Measurements from ENCODE around the gene ZFPM1.

DNA sequence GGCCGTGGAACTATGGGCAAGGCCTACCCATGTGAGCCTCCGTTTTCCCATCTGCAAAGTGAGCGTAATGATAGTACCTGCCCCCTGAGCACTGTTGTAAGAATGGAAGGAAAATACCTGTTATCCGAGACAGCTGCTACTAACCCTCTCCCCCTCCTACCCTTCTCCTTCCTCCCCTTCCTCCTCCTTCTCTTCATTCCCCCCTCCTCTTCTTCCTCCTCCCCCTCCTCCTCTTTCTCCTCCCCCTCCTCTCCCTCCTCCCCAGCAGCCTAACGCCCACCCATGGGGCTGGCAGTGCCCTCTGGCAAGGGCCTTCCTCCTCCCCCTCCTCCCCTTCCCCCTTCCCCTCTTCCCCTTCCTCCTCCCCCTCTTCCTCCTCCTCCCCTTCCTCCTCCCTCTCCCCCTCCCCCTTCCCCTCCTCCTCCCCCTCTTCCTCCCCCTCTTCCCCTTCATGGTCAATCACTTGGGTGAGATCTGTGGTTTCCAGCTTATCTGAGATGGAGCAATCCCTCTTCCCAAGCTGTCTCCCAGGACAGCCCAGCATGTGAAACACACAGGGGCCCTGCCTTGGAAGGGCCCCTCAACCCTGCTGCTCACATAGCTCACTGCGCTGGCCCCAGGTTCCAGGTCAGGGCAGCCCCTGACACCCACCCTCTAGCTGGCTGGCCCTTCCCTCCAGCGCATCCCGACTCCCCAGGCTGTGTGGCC, 6.4 kb downstream of the ZFPM1 start:
- TF ChIP-seq, protein P1, sequence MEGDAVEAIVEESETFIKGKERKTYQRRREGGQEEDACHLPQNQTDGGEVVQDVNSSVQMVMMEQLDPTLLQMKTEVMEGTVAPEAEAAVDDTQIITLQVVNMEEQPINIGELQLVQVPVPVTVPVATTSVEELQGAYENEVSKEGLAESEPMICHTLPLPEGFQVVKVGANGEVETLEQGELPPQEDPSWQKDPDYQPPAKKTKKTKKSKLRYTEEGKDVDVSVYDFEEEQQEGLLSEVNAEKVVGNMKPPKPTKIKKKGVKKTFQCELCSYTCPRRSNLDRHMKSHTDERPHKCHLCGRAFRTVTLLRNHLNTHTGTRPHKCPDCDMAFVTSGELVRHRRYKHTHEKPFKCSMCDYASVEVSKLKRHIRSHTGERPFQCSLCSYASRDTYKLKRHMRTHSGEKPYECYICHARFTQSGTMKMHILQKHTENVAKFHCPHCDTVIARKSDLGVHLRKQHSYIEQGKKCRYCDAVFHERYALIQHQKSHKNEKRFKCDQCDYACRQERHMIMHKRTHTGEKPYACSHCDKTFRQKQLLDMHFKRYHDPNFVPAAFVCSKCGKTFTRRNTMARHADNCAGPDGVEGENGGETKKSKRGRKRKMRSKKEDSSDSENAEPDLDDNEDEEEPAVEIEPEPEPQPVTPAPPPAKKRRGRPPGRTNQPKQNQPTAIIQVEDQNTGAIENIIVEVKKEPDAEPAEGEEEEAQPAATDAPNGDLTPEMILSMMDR (IDR thresholded peaks at IDR 0.05 in 2 of 3, conservative IDR thresholded peaks at IDR 0.05 in 1 of 3; ENCODE audit: borderline replicate concordance in 1 of 3, insufficient read depth in 1 of 3, low read depth in 2 of 3, low read length in 2 of 3), result no peak
- no peak for TF ChIP-seq EZH2 (IDR thresholded peaks at IDR 0.05)

Measured in HCT116 (cell line).